WTC11 (cell line): ENCODE measurements around the gene NTN5. TPM values are rescaled to one million over a fixed set of nuclear protein-coding genes. Genes with fewer than 3 reads are reported as not detected.

ENCODE experiments used
- ATAC-seq: fragments of 200-7000 bp; cut with Tn5 transposase; 2 replicates; pipeline ENCODE4 v1.10.0; 2021; ENCODE audit warnings: mild to moderate bottlenecking, moderate library complexity
- CTCF ChIA-PET: fragments of 300-600 bp; sonication (Branson Sonifier 250); formaldehyde crosslinking; loops from one replicate; lab custom pipeline; 2021; ENCODE audit warnings: antibody characterized with exemption; lab: Charles Lee
- POLR2A ChIA-PET: fragments of 350-600 bp; sonication (Branson Sonifier 250); formaldehyde crosslinking; loops from one replicate; lab custom pipeline; 2021; ENCODE audit warnings: antibody characterized with exemption; lab: Charles Lee
- DNase-seq: peaks from one replicate; pipeline ENCODE4 v3.0.0; 2021; ENCODE audit warnings: low spot score
- H3K27ac Mint-ChIP-seq: 2 replicates; pipeline ENCODE4 v1.8.0; 2021; ENCODE audit warnings: mixed read lengths
- H3K27me3 Mint-ChIP-seq: 2 replicates; pipeline ENCODE4 v1.8.0; 2021; ENCODE audit warnings: low read depth, mild to moderate bottlenecking, moderate library complexity, mixed read lengths
- H3K36me3 Mint-ChIP-seq: 2 replicates; pipeline ENCODE4 v1.8.0; 2021; ENCODE audit warnings: mixed read lengths
- H3K4me1 Mint-ChIP-seq: 2 replicates; pipeline ENCODE4 v1.8.0; 2022; ENCODE audit warnings: mixed read lengths
- H3K4me3 Mint-ChIP-seq: 2 replicates; pipeline ENCODE4 v1.8.0; 2021; ENCODE audit warnings: mild to moderate bottlenecking, moderate library complexity, mixed read lengths
- H3K9me3 Mint-ChIP-seq: 2 replicates; pipeline ENCODE4 v1.8.0; 2021; ENCODE audit warnings: mixed read lengths
- CREB1 ChIP-seq: sonication (generic); formaldehyde crosslinking; IDR thresholded peaks from 2 replicates; pipeline ENCODE4 v1.8.0; 2023; ENCODE audit warnings: mild to moderate bottlenecking, missing genetic modification reagents
- ESRRA ChIP-seq: sonication (generic); formaldehyde crosslinking; IDR thresholded peaks from 2 replicates; pipeline ENCODE4 v1.8.1; 2022; ENCODE audit warnings: mild to moderate bottlenecking, missing genetic modification reagents, borderline replicate concordance
- KAT7 ChIP-seq: sonication (generic); formaldehyde crosslinking; IDR thresholded peaks from 2 replicates; pipeline ENCODE4 v1.8.1; 2023; ENCODE audit warnings: missing genetic modification reagents, mild to moderate bottlenecking, borderline replicate concordance
- NFE2L1 ChIP-seq: sonication (generic); formaldehyde crosslinking; IDR thresholded peaks from 2 replicates; pipeline ENCODE4 v1.8.1; 2023; ENCODE audit warnings: missing genetic modification reagents
- NR1H2 ChIP-seq: sonication (generic); formaldehyde crosslinking; IDR thresholded peaks from 2 replicates; pipeline ENCODE4 v1.9.0; 2021; ENCODE audit warnings: mild to moderate bottlenecking, moderate library complexity, missing genetic modification reagents
- RELA ChIP-seq: sonication (generic); formaldehyde crosslinking; IDR thresholded peaks from 2 replicates; pipeline ENCODE4 v1.8.1; 2022; ENCODE audit warnings: missing genetic modification reagents, mild to moderate bottlenecking, borderline replicate concordance
- SMAD3 ChIP-seq: sonication (generic); formaldehyde crosslinking; IDR thresholded peaks from 2 replicates; pipeline ENCODE4 v1.8.0; 2022; ENCODE audit warnings: missing genetic modification reagents, mild to moderate bottlenecking, borderline replicate concordance
- ZNF121 ChIP-seq: sonication (generic); formaldehyde crosslinking; IDR thresholded peaks from 2 replicates; pipeline ENCODE4 v1.8.0; 2023; ENCODE audit warnings: missing genetic modification reagents
- ZNF396 ChIP-seq: fragments of 250-450 bp; sonication (Bioruptor Pico); IDR thresholded peaks from 2 replicates; pipeline ENCODE4 v1.8.0; 2021; ENCODE audit warnings: mild to moderate bottlenecking, moderate library complexity, borderline replicate concordance
- total RNA-seq: library from RNA; stranded (reverse); gene quantifications from 3 replicates; pipeline ENCODE4 v1.2.3, GENCODE V29; 2021
- TF ChIP-seq, protein P1 (sequence below): sonication (generic); formaldehyde crosslinking; IDR thresholded peaks from 2 replicates; pipeline ENCODE4 v1.8.1; 2022; ENCODE audit warnings: missing genetic modification reagents, borderline replicate concordance
- TF ChIP-seq, protein P2 (sequence below): sonication (generic); formaldehyde crosslinking; IDR thresholded peaks from 2 replicates; pipeline ENCODE4 v1.8.0; 2022; ENCODE audit warnings: missing genetic modification reagents
- TF ChIP-seq, protein P3 (sequence below): sonication (generic); formaldehyde crosslinking; IDR thresholded peaks from 2 replicates; pipeline ENCODE4 v1.8.1; 2023; ENCODE audit warnings: mild to moderate bottlenecking, missing genetic modification reagents, borderline replicate concordance
- TF ChIP-seq, protein P4 (sequence below): fragments of 250-450 bp; sonication (Bioruptor Pico); IDR thresholded peaks from 2 replicates; pipeline ENCODE4 v1.9.0; 2021; ENCODE audit warnings: mild to moderate bottlenecking, borderline replicate concordance

The NTN5 gene
- total RNA-seq, 1 experiment from 2014 or later, result 0.28 TPM

DNA sequence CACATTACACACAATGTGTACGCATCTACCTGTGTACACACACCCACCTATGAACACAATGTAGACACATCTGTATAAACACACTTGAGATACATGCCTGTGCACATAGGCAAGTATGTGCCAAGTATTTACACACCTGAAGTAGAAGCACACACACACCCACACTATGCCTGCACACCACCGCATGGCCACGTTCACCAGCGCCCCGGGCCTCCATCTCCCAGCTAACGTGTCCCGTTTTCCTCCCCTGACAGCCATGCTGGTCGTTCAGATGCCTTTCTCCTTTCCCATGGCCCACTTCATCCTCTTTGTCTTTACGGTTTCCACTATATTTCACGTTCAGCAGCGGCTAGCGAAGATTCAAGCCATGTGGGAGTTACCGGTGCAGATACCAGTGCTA lies 29.9 kb upstream of the NTN5 start (continued):
- no peak for TF ChIP-seq SMAD3 (CRISPR knock-in tag)
- TF ChIP-seq, protein P1, sequence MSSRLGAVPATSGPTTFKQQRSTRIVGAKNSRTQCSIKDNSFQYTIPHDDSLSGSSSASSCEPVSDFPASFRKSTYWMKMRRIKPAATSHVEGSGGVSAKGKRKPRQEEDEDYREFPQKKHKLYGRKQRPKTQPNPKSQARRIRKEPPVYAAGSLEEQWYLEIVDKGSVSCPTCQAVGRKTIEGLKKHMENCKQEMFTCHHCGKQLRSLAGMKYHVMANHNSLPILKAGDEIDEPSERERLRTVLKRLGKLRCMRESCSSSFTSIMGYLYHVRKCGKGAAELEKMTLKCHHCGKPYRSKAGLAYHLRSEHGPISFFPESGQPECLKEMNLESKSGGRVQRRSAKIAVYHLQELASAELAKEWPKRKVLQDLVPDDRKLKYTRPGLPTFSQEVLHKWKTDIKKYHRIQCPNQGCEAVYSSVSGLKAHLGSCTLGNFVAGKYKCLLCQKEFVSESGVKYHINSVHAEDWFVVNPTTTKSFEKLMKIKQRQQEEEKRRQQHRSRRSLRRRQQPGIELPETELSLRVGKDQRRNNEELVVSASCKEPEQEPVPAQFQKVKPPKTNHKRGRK (CRISPR knock-in tag), result no peak
- TF ChIP-seq, all 79 proteins: peak for 0

DNA sequence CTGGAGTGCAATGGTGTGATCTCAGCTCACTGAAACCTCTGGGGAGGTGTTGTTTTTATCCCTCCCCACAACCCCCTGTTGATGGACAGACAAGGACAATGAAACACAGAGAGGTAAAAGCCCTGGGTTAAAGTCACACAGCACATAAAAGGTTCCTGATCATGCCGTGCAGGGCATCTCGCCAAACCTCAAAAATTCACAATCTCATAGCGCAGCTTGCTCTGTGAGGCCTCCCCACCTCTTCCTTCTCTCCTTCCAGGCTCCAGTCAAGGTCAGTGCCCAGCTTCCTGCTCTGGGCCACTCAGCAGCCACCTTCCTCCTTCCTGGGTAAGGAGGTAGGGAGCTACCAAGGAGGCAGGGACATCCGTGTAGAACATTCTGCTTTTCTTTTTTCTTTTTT lies 25.2 kb upstream of the NTN5 start:
- CTCF ChIA-PET, result interaction anchor here (1.0 to 1.6 kb wide), 2 partner anchors 15 to 22 kb away, joined by 4 read pairs; no protein-coding TSS in a partner anchor
- H3K9me3 Mint-ChIP-seq, result no peaks in the 10 kb centered on the region
- no peak for DNase-seq
- ATAC-seq, result no peak
- TF ChIP-seq, protein P2, sequence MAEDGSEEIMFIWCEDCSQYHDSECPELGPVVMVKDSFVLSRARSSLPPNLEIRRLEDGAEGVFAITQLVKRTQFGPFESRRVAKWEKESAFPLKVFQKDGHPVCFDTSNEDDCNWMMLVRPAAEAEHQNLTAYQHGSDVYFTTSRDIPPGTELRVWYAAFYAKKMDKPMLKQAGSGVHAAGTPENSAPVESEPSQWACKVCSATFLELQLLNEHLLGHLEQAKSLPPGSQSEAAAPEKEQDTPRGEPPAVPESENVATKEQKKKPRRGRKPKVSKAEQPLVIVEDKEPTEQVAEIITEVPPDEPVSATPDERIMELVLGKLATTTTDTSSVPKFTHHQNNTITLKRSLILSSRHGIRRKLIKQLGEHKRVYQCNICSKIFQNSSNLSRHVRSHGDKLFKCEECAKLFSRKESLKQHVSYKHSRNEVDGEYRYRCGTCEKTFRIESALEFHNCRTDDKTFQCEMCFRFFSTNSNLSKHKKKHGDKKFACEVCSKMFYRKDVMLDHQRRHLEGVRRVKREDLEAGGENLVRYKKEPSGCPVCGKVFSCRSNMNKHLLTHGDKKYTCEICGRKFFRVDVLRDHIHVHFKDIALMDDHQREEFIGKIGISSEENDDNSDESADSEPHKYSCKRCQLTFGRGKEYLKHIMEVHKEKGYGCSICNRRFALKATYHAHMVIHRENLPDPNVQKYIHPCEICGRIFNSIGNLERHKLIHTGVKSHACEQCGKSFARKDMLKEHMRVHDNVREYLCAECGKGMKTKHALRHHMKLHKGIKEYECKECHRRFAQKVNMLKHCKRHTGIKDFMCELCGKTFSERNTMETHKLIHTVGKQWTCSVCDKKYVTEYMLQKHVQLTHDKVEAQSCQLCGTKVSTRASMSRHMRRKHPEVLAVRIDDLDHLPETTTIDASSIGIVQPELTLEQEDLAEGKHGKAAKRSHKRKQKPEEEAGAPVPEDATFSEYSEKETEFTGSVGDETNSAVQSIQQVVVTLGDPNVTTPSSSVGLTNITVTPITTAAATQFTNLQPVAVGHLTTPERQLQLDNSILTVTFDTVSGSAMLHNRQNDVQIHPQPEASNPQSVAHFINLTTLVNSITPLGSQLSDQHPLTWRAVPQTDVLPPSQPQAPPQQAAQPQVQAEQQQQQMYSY (CRISPR knock-in tag), result no peak
- TF ChIP-seq, protein P3, sequence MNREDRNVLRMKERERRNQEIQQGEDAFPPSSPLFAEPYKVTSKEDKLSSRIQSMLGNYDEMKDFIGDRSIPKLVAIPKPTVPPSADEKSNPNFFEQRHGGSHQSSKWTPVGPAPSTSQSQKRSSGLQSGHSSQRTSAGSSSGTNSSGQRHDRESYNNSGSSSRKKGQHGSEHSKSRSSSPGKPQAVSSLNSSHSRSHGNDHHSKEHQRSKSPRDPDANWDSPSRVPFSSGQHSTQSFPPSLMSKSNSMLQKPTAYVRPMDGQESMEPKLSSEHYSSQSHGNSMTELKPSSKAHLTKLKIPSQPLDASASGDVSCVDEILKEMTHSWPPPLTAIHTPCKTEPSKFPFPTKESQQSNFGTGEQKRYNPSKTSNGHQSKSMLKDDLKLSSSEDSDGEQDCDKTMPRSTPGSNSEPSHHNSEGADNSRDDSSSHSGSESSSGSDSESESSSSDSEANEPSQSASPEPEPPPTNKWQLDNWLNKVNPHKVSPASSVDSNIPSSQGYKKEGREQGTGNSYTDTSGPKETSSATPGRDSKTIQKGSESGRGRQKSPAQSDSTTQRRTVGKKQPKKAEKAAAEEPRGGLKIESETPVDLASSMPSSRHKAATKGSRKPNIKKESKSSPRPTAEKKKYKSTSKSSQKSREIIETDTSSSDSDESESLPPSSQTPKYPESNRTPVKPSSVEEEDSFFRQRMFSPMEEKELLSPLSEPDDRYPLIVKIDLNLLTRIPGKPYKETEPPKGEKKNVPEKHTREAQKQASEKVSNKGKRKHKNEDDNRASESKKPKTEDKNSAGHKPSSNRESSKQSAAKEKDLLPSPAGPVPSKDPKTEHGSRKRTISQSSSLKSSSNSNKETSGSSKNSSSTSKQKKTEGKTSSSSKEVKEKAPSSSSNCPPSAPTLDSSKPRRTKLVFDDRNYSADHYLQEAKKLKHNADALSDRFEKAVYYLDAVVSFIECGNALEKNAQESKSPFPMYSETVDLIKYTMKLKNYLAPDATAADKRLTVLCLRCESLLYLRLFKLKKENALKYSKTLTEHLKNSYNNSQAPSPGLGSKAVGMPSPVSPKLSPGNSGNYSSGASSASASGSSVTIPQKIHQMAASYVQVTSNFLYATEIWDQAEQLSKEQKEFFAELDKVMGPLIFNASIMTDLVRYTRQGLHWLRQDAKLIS (CRISPR knock-in tag), result no peak
- TF ChIP-seq ZNF121 (CRISPR knock-in tag) (no peak), CREB1 (CRISPR knock-in tag) (no peak), ESRRA (CRISPR knock-in tag) (no peak), NR1H2 (CRISPR knock-in tag) (no peak), KAT7 (CRISPR knock-in tag) (no peak), ZNF396 (CRISPR knock-in tag) (no peak), NFE2L1 (CRISPR knock-in tag) (no peak), RELA (CRISPR knock-in tag) (no peak)
- TF ChIP-seq, protein P4, sequence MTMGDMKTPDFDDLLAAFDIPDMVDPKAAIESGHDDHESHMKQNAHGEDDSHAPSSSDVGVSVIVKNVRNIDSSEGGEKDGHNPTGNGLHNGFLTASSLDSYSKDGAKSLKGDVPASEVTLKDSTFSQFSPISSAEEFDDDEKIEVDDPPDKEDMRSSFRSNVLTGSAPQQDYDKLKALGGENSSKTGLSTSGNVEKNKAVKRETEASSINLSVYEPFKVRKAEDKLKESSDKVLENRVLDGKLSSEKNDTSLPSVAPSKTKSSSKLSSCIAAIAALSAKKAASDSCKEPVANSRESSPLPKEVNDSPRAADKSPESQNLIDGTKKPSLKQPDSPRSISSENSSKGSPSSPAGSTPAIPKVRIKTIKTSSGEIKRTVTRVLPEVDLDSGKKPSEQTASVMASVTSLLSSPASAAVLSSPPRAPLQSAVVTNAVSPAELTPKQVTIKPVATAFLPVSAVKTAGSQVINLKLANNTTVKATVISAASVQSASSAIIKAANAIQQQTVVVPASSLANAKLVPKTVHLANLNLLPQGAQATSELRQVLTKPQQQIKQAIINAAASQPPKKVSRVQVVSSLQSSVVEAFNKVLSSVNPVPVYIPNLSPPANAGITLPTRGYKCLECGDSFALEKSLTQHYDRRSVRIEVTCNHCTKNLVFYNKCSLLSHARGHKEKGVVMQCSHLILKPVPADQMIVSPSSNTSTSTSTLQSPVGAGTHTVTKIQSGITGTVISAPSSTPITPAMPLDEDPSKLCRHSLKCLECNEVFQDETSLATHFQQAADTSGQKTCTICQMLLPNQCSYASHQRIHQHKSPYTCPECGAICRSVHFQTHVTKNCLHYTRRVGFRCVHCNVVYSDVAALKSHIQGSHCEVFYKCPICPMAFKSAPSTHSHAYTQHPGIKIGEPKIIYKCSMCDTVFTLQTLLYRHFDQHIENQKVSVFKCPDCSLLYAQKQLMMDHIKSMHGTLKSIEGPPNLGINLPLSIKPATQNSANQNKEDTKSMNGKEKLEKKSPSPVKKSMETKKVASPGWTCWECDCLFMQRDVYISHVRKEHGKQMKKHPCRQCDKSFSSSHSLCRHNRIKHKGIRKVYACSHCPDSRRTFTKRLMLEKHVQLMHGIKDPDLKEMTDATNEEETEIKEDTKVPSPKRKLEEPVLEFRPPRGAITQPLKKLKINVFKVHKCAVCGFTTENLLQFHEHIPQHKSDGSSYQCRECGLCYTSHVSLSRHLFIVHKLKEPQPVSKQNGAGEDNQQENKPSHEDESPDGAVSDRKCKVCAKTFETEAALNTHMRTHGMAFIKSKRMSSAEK (CRISPR knock-in tag), result no peak
- TF ChIP-seq, all 79 proteins: peak for 0
- Mint-ChIP-seq H3K27ac (no peak overlapping the region), H3K36me3 (peaks cover 17% of the 10 kb centered on the region; the same call in 1 of the 2 replicates), H3K27me3 (no peaks in the 10 kb centered on the region), H3K4me3 (peak overlapping the region; percentile 97), H3K4me1 (peaks cover 4% of the 10 kb centered on the region)
- POLR2A ChIA-PET, result interaction anchor here (0.6 kb wide), 1 partner anchor 73 kb away, joined by 5 read pairs; no protein-coding TSS in a partner anchor
